HepG2 (cell line): Measurements from ENCODE around the gene CETN2. TPM values are rescaled to one million over a fixed set of nuclear protein-coding genes. Genes with fewer than 3 reads are reported as not detected.

Experiments
- ATAC-seq: fragments of 200-7000 bp; cut with Tn5 transposase; 3 replicates; pipeline ENCODE4 v1.9.1; 2020; ENCODE audit warnings: mild to moderate bottlenecking, moderate library complexity
- BruUV-seq: library from RNA; stranded (reverse); fragments of 400-500 nt; replicated peaks from 2 replicates; lab custom pipeline; 2021; lab: Mats Ljungman, UMichigan
- CTCF ChIA-PET: fragments of 300-600 bp; formaldehyde crosslinking; extraction: SDS; loops from one replicate; lab custom pipeline; 2021; ENCODE audit warnings: low total read pairs, inconsistent platforms, low intra/inter-chr PET ratio; lab: Yijun Ruan, JAX
- POLR2A ChIA-PET: fragments of 350-600 bp; sonication (Branson Sonifier 250); formaldehyde crosslinking; loops from one replicate; lab custom pipeline; 2020; ENCODE audit warnings: antibody characterized with exemption, inconsistent platforms; lab: Yijun Ruan, JAX
- DNase-seq: peaks from one replicate; pipeline ENCODE4 v3.0.0-alpha.2; 2015; ENCODE audit warnings: low spot score
- FAIRE-seq: peaks from 3 replicates; lab custom pipeline; 2011; peaks lifted over from hg19 to GRCh38; lab: Jason Lieb, UNC
- H2AFZ ChIP-seq: one replicate; pipeline ENCODE4 v1.6.1; 2011; ENCODE audit warnings: low read length, inconsistent platforms
- H3K27ac ChIP-seq: fragments of 300-600 bp; 3 replicates; pipeline ENCODE4 v1.8.0; 2011; ENCODE audit warnings: mixed run types, mild to moderate bottlenecking, mixed read lengths, low read length, inconsistent platforms; ENCODE audit not compliant: insufficient read depth; ENCODE audit errors: extremely low read length
- H3K27me3 ChIP-seq, 2 experiments: fragments of 200-600 bp in 1 of 2; 2 replicates in 1 of 2; 3 replicates in 1 of 2; pipeline versions ENCODE4 v1.6.0 to v1.8.0; 2011; ENCODE audit warnings: low read length in 2 of 2, mild to moderate bottlenecking in 2 of 2, moderate library complexity in 2 of 2, inconsistent platforms in 1 of 2; ENCODE audit not compliant: insufficient read depth in 2 of 2, control insufficient read depth in 1 of 2
- H3K36me3 ChIP-seq, 2 experiments: fragments of 200-600 bp in 1 of 2; replicated peaks in 1 of 2; 2 replicates in 1 of 2; 3 replicates in 1 of 2; pipeline versions ENCODE4 v1.5.1 to v1.8.0; 2011; ENCODE audit warnings: low read length in 2 of 2, inconsistent platforms in 1 of 2; ENCODE audit not compliant: insufficient read depth in 2 of 2, control insufficient read depth in 1 of 2
- H3K4me1 ChIP-seq: 2 replicates; pipeline ENCODE4 v1.5.1; 2012; ENCODE audit warnings: low read length, inconsistent platforms; ENCODE audit not compliant: insufficient read depth
- H3K4me2 ChIP-seq: 2 replicates; pipeline ENCODE4 v1.6.0; 2011; ENCODE audit warnings: low read depth, low read length, inconsistent platforms
- H3K4me3 ChIP-seq, 3 experiments: fragments of 200-600 bp in 1 of 3; sonication (generic), shearing (Covaris generic) in 1 of 3; replicated peaks in 1 of 3; 2 replicates each; pipeline ENCODE4 v1.5.1; 2011 to 2016; ENCODE audit warnings: low read length in 3 of 3, inconsistent platforms in 2 of 3, low read depth in 2 of 3, mild to moderate bottlenecking in 2 of 3, control low read depth in 1 of 3, mixed read lengths in 1 of 3; ENCODE audit not compliant: insufficient read depth in 1 of 3
- H3K79me2 ChIP-seq: one replicate; pipeline ENCODE4 v1.6.1; 2011; ENCODE audit warnings: low read length, inconsistent platforms; ENCODE audit not compliant: insufficient read depth
- H3K9ac ChIP-seq: 2 replicates; pipeline ENCODE4 v1.6.0; 2011; ENCODE audit warnings: mild to moderate bottlenecking, low read depth, low read length, inconsistent platforms; ENCODE audit not compliant: insufficient read depth
- H3K9me3 ChIP-seq: 2 replicates; pipeline ENCODE4 v1.5.1; 2012; ENCODE audit warnings: mild to moderate bottlenecking, low read length
- H4K20me1 ChIP-seq: 2 replicates; pipeline ENCODE4 v1.6.0; 2011; ENCODE audit warnings: inconsistent platforms, mild to moderate bottlenecking, low read length, moderate library complexity; ENCODE audit not compliant: insufficient read depth
- ELK4 ChIP-seq: sonication (generic); formaldehyde crosslinking; IDR thresholded peaks from 2 replicates; pipeline ENCODE4 v1.9.0; 2021; ENCODE audit warnings: missing genetic modification reagents, borderline replicate concordance
- HNRNPLL ChIP-seq: fragments of 200-400 bp; formaldehyde crosslinking; IDR thresholded peaks from 2 replicates; pipeline ENCODE4 v1.6.1; 2017; ENCODE audit warnings: mild to moderate bottlenecking, low read depth, low read length; ENCODE audit not compliant: poor library complexity, severe bottlenecking
- HOXA7 ChIP-seq: sonication (generic); formaldehyde crosslinking; IDR thresholded peaks from 2 replicates; pipeline ENCODE4 v1.8.1; 2022; ENCODE audit warnings: mild to moderate bottlenecking, missing genetic modification reagents, moderate library complexity
- KAT8 ChIP-seq: IDR thresholded peaks from 2 replicates; pipeline ENCODE4 v1.6.1; 2016; ENCODE audit warnings: missing genetic modification reagents, missing compliant biosample characterization
- KLF11 ChIP-seq: IDR thresholded peaks from 2 replicates; pipeline ENCODE4 v1.6.1; 2016; ENCODE audit warnings: missing compliant biosample characterization
- MIER2 ChIP-seq: IDR thresholded peaks from 2 replicates; pipeline ENCODE4 v1.6.1; 2016; ENCODE audit warnings: missing biosample characterization, missing genetic modification reagents
- SP1 ChIP-seq, 2 experiments: fragments of 450-650 bp in 1 of 2; sonication (generic) in 1 of 2; formaldehyde crosslinking in 1 of 2; IDR thresholded peaks; 2 replicates each; pipeline versions ENCODE4 v1.4.0 to v1.6.1; 2016 to 2020; ENCODE audit warnings: missing genetic modification reagents in 1 of 2
- ZC3H4 ChIP-seq: sonication (generic); formaldehyde crosslinking; IDR thresholded peaks from 2 replicates; pipeline ENCODE4 v1.4.0; 2020; ENCODE audit warnings: missing genetic modification reagents, borderline replicate concordance
- ZFP82 ChIP-seq: sonication (generic); formaldehyde crosslinking; IDR thresholded peaks from 2 replicates; pipeline ENCODE4 v1.5.1; 2020; ENCODE audit warnings: mild to moderate bottlenecking, missing genetic modification reagents, borderline replicate concordance
- ZNF512B ChIP-seq: sonication (generic); formaldehyde crosslinking; IDR thresholded peaks from 2 replicates; pipeline ENCODE4 v1.5.1; 2020; ENCODE audit warnings: missing genetic modification reagents, mild to moderate bottlenecking, borderline replicate concordance
- WGBS: methylation state at CpG from one replicate; pipeline ENCODE4 v1.1.6; 2017; ENCODE audit warnings: low lambda C conversion rate; 5-methylcytosine and 5-hydroxymethylcytosine counted together
- in situ Hi-C: cut with HindIII; loops from 2 replicates; pipeline ENCODE4 v1.10.0; 2017; ENCODE audit warnings: low pct_unique_long_range_greater_than_20kb; ENCODE audit not compliant: extremely low pct_ligation_motif_present
- intact Hi-C: fragments of 100-400 bp; cut with micrococcal nuclease; formaldehyde crosslinking; loops from one replicate; pipeline ENCODE4 v1.10.0; 2022; ENCODE audit not compliant: unreplicated experiment
- polyA plus RNA-seq, 8 experiments: library from polyadenylated mRNA; depleted of rRNA in 3 of 8; stranded (reverse) in 7 of 8; unstranded in 1 of 8; fragments of >200 nt; fragmentation: Illumina TruSeq in 4 of 8; extraction: Trizol in 4 of 8; gene quantifications; 2 replicates each; pipeline versions ENCODE4 v1.2.1 to v1.2.3, GENCODE V29; 2011 to 2016; ENCODE audit warnings: low read depth in 4 of 8, missing spikeins in 1 of 8, mixed read lengths in 1 of 8; ENCODE audit not compliant: insufficient read depth in 1 of 8
- total RNA-seq, 5 experiments: library from RNA; depleted of rRNA; stranded (reverse); fragments of >200 nt; fragmentation: Illumina TruSeq; extraction: Trizol; gene quantifications; 2 replicates each; pipeline ENCODE4 v1.2.3, GENCODE V29; 2016; ENCODE audit warnings: low read depth in 1 of 5

The CETN2 gene
- total and polyA plus RNA-seq, 2 of the 13 experiments (the other 11 are each of a cell fraction or from before 2014, with no cell fraction given) = 17.2 to 85.4 TPM

GRCh38 chrX:152806035-152806434 is 24.5 kb downstream of the CETN2 start:
- Histone ChIP-seq H3K79me2 (no peaks in the 10 kb centered on the region), H3K9ac (no peak overlapping the region), H3K4me1 (no peaks in the 10 kb centered on the region), H4K20me1 (no peaks in the 10 kb centered on the region), H3K4me3 (no peak overlapping the region), H3K27ac (no peak overlapping the region), H3K9me3 (no peaks in the 10 kb centered on the region), H3K36me3 (no peaks in the 10 kb centered on the region), H2AFZ (no peak overlapping the region), H3K27me3 (no peaks in the 10 kb centered on the region), H3K4me2 (no peak overlapping the region)
- no peak for DNase-seq
- ATAC-seq = no peak
- WGBS = 15% methylated on average over 4 of the region's 4 CpGs
- TF ChIP-seq HOXA7 (CRISPR knock-in tag) (no peak), ZFP82 (CRISPR knock-in tag) (no peak), MIER2 (no peak), ZNF512B (CRISPR knock-in tag) (no peak), HNRNPLL (no peak), ZC3H4 (CRISPR knock-in tag) (no peak), KLF11 (CRISPR knock-in tag) (no peak), SP1 (IDR thresholded peaks at IDR 0.05) (no peak), SP1 (CRISPR knock-in tag; IDR thresholded peaks at IDR 0.05) (no peak), ELK4 (no peak), KAT8 (CRISPR knock-in tag) (no peak)
- POLR2A ChIA-PET = no interaction called here
- in situ Hi-C loops = loop anchor here (25.0 kb wide), 2 partner anchors 169 to 1069 kb away; partner anchors contain the start of genes CNGA2 and GABRQ
- intact Hi-C loops = no loop called here
- no TSS peak for BruUV-seq
- CTCF ChIA-PET = no interaction called here
- no peak for FAIRE-seq
